ENCODE results near the gene ELOVL1.
"Not testable (repeated sequence)": the region's sequence is repeated elsewhere in the genome, so short reads cannot be mapped to it uniquely, and the experiment has no call there.

- TF ChIP-seq POLR2AphosphoS5 (IDR thresholded peaks at IDR 0.05; ENCODE audit: low read depth, low read length); POLR2A (IDR thresholded peaks at IDR 0.05; ENCODE audit: low read depth, low read length); TAF1 (IDR thresholded peaks at IDR 0.05; ENCODE audit: borderline replicate concordance, low read depth, low read length): not testable (repeated sequence)
These were observed 45.6 kb upstream of the ELOVL1 start for GRCh38 chr1:43413426-43413825.
